Left lung (tissue), 10 donors: Measurements from ENCODE around the gene MROH2A. TPM values are rescaled to one million over a fixed set of nuclear protein-coding genes. Genes with fewer than 3 reads are reported as not detected.
"Not testable (repeated sequence)": the region's sequence is repeated elsewhere in the genome, so short reads cannot be mapped to it uniquely, and the experiment has no call there.

Experiments used
- ATAC-seq: fragments of 200-7000 bp; cut with Tn5 transposase; one replicate; pipeline ENCODE4 v1.9.1; 2020; ENCODE audit warnings: moderate library complexity
- DNase-seq, 4 donors: peaks; one replicate each; pipeline ENCODE4 v3.0.0-alpha.2; 2013 to 2020
- H3K27ac ChIP-seq, 2 donors: fragments of 200-600 bp; sonication (generic) in 1 of 2; one replicate each; pipeline versions ENCODE4 v1.5.0 to v1.8.0; 2020 to 2021
- H3K27me3 ChIP-seq, 2 donors: fragments of 200-600 bp; sonication (generic) in 1 of 2; one replicate each; pipeline versions ENCODE4 v1.5.0 to v1.8.0; 2020 to 2021
- H3K36me3 ChIP-seq, 2 donors: fragments of 200-600 bp; sonication (generic) in 1 of 2; one replicate each; pipeline versions ENCODE4 v1.5.0 to v1.8.0; 2020 to 2021
- H3K4me1 ChIP-seq, 2 donors: fragments of 200-600 bp; one replicate each; pipeline ENCODE4 v1.8.0; 2021
- H3K4me3 ChIP-seq, 2 donors: fragments of 200-600 bp; sonication (generic) in 1 of 2; one replicate each; pipeline versions ENCODE4 v1.5.0 to v1.8.0; 2020 to 2021; ENCODE audit warnings: mild to moderate bottlenecking in 1 of 2
- H3K9me3 ChIP-seq, 2 donors: fragments of 200-600 bp; sonication (generic) in 1 of 2; one replicate each; pipeline versions ENCODE4 v1.5.0 to v1.8.0; 2020 to 2021
- CTCF ChIP-seq, 2 donors: fragments of 200-600 bp; sonication (generic) in 1 of 2; IDR thresholded peaks; one replicate each; pipeline versions ENCODE4 v1.5.0 to v1.8.0; 2021; ENCODE audit warnings: antibody characterized with exemption in 2 of 2
- intact Hi-C, 2 donors: fragments of 100-400 bp; cut with DNase I; formaldehyde crosslinking; loops; one replicate each; pipeline versions ENCODE4 v1.11.2 to v1.14.2; 2022
- polyA plus RNA-seq, 6 donors: library from polyadenylated mRNA; unstranded; fragments of 120-200 nt; gene quantifications; one replicate each; pipeline ENCODE4 v1.2.1, GENCODE V29; 2013; ENCODE audit not compliant: insufficient read length in 6 of 6
- total RNA-seq, 2 donors: library from RNA; stranded (reverse); fragmentation: NEBNext Ultra II Directional; extraction: Animal tissue kit (Norgen Biotek cat#: 25700); gene quantifications; one replicate each; pipeline ENCODE4 v1.2.1, GENCODE V29; 2021
- donor health status: DM: no; HTN: yes; CAD: no.
- donor health status: DM: no; HTN: no; CAD: no.

Gene MROH2A
- total and polyA plus RNA-seq, 8 donors, result 0.27 to 0.77 (median 0.61) TPM; not detected in 1

GRCh38 chr2:233743464-233744259, 34.5 kb upstream of the MROH2A start:
- Histone ChIP-seq H3K4me1 (no peaks in the 10 kb centered on the region), H3K27ac (no peak overlapping the region), H3K4me3 (no peak overlapping the region), H3K9me3 (no peaks in the 10 kb centered on the region), H3K36me3 (no peaks in the 10 kb centered on the region), H3K27me3 (peaks cover 0 to 5% of the 10 kb centered on the region in 2 donors)
- ATAC-seq, result no peak
- TF ChIP-seq CTCF (IDR thresholded peaks at IDR 0.05), result no peak
- intact Hi-C loops, result no loop called here
- peak in 1 of 4 donors; percentile 73 for DNase-seq

- intact Hi-C loops, result no loop called here
Measured at GRCh38 chr2:233745073-233745755, 32.9 kb upstream of the MROH2A start.

DNA sequence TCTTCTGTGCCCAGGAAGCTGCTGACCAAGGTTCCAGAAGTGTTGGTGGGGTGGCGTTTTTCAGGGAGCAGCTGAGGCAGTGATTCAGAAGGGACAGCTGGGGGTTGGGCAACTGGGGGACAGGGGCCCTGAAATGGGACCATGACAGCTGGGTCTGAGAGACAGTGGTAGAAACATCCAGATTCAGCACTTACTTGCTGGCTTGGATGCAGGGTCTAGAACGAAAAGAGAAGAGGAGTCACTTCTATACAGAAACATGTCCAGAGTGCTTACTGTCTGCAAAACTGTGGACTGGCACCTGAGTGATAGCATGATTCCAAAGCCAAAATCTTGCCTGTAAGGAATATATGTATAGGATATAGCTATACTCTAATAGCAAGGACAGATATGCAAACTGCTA, 32.3 kb upstream of the MROH2A start:
- H3K27me3 ChIP-seq, DNase-seq, intact Hi-C loops, H3K9me3 ChIP-seq, H3K4me1 ChIP-seq, H3K4me3 ChIP-seq, H3K27ac ChIP-seq, H3K36me3 ChIP-seq, ATAC-seq: not testable (repeated sequence)

More at GRCh38 chr2:233745073-233745755, 32.9 kb upstream of the MROH2A start:
- ATAC-seq, result no peak
- DNase-seq, result no peak
- peaks cover 0 to 5% of the 10 kb centered on the region in 2 donors for H3K27me3 ChIP-seq
- no peak for TF ChIP-seq CTCF (IDR thresholded peaks at IDR 0.05)
- no peaks in the 10 kb centered on the region for H3K9me3 ChIP-seq
- H3K27ac ChIP-seq, result no peak overlapping the region
- H3K4me1 ChIP-seq, result no peaks in the 10 kb centered on the region
- no peaks in the 10 kb centered on the region for H3K36me3 ChIP-seq
- H3K4me3 ChIP-seq, result no peak overlapping the region

GRCh38 chr2:233746475-233747282, 31.5 kb upstream of the MROH2A start:
- Histone ChIP-seq H3K36me3 (no peaks in the 10 kb centered on the region), H3K4me3 (no peak overlapping the region), H3K9me3 (peaks cover 0 to 11% of the 10 kb centered on the region in 2 donors), H3K4me1 (no peaks in the 10 kb centered on the region), H3K27me3 (peaks cover 0 to 5% of the 10 kb centered on the region in 2 donors), H3K27ac (no peak overlapping the region)
- intact Hi-C loops, result no loop called here
- no peak for TF ChIP-seq CTCF (IDR thresholded peaks at IDR 0.05)
- no peak for DNase-seq
- ATAC-seq, result no peak

- peak in 1 of 4 donors; percentile 69 for DNase-seq
Measured at GRCh38 chr2:233747283-233747544, 30.9 kb upstream of the MROH2A start.

DNA sequence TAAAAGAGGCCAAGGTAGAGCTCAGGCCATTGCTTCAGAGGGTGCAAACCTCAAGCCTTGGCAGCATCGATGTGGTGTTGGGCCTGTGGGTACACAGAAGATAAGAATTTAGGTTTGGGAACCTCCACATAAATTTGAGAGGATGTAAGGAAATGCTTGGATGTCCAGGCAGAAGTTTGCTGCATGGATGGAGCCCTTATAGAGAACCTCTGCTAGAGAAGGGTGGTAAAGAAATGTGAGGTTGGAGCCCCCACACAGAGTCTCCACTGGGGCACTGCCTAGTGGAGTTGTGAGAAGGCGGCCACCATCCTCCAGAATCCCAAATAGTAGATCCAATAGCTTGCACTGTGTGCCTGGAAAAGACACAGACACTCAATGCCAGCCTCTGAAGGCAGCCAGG, 27.4 kb upstream of the MROH2A start:
- DNase-seq, H3K4me3 ChIP-seq, H3K27ac ChIP-seq, ATAC-seq, intact Hi-C loops, H3K36me3 ChIP-seq, H3K27me3 ChIP-seq, H3K4me1 ChIP-seq: not testable (repeated sequence)
- peaks cover 0 to 11% of the 10 kb centered on the region in 2 donors for H3K9me3 ChIP-seq

More at GRCh38 chr2:233747283-233747544, 30.9 kb upstream of the MROH2A start:
- peaks cover 0 to 5% of the 10 kb centered on the region in 2 donors for H3K27me3 ChIP-seq
- intact Hi-C loops, result no loop called here
- H3K4me1 ChIP-seq, result no peaks in the 10 kb centered on the region
- H3K9me3 ChIP-seq, result peaks cover 0 to 11% of the 10 kb centered on the region in 2 donors
- no peak overlapping the region for H3K27ac ChIP-seq
- H3K4me3 ChIP-seq, result no peak overlapping the region
- no peak for TF ChIP-seq CTCF (IDR thresholded peaks at IDR 0.05)
- ATAC-seq, result no peak
- no peaks in the 10 kb centered on the region for H3K36me3 ChIP-seq

DNA sequence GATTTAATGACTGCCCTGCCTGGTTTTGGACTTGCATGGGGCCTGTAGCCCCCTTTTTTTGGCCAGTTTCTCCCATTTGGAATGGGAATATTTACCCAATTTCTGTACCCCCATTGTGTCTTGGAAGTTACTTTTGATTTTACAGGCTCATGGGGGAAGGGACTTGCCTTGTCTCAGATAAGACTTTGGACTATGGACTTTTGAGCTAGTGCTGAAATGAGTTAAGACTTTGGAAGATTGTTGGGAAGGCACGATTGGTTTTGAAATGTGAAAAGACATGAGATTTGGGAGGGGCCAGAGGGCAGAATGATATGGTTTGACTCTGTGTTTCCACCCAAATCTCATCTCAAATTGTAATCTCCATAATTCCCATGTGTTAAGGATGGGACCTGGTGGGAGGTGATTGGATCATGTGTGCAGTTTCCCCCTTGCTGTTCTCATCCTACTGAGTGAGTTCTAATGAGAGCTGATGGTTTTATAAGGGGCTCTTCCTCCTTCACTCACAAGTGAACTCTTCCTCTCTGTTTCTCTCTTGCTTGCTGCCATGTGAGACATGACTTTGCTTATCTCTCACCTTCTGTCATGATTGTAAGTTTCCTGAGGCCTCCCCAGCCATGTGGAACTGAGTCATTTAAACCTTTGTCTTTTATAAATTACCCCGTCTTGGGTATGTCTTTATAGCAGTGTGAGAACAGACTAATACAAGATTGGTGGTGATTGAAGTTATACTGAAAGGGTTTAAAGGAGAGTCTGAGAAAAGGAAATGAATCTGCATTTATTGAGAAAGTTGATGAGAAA, 26.7 kb upstream of the MROH2A start:
- DNase-seq, H3K4me3 ChIP-seq, H3K36me3 ChIP-seq, H3K4me1 ChIP-seq, intact Hi-C loops, H3K27ac ChIP-seq, H3K27me3 ChIP-seq, ATAC-seq: not testable (repeated sequence)
- peaks cover 0 to 11% of the 10 kb centered on the region in 2 donors for H3K9me3 ChIP-seq
